Testis (tissue), 3 donors: Measurements from ENCODE around the gene BLVRB. TPM values are rescaled to one million over a fixed set of nuclear protein-coding genes. Genes with fewer than 3 reads are reported as not detected.
"Not testable (repeated sequence)": the region's sequence is repeated elsewhere in the genome, so short reads cannot be mapped to it uniquely, and the experiment has no call there.

Source experiments
- DNase-seq: peaks from one replicate; pipeline ENCODE4 v3.0.0-alpha.2; 2019
- H3K27ac ChIP-seq, 2 donors: fragments of 200-600 bp; sonication (generic); one replicate each; pipeline ENCODE4 v1.5.1; 2019
- H3K27me3 ChIP-seq: fragments of 200-600 bp; sonication (generic); one replicate; pipeline ENCODE4 v1.5.1; 2019
- H3K36me3 ChIP-seq: fragments of 200-600 bp; sonication (generic); one replicate; pipeline ENCODE4 v1.5.1; 2017; ENCODE audit warnings: low read depth; ENCODE audit errors: missing control alignments
- H3K4me1 ChIP-seq: fragments of 200-600 bp; sonication (generic); one replicate; pipeline ENCODE4 v1.5.1; 2019
- H3K4me3 ChIP-seq, 2 donors: fragments of 200-600 bp; sonication (generic); one replicate each; pipeline ENCODE4 v1.5.1; 2017 to 2019
- H3K9me3 ChIP-seq: fragments of 200-600 bp; sonication (generic); one replicate; pipeline ENCODE4 v1.5.1; 2017
- POLR2A ChIP-seq: fragments of 450-650 bp; IDR thresholded peaks from one replicate; pipeline ENCODE4 v1.6.1; 2017; ENCODE audit warnings: antibody characterized with exemption, mild to moderate bottlenecking, moderate library complexity
- WGBS, 2 donors: methylation state at CpG; one replicate each; pipeline ENCODE4 v1.1.5; 2018; 5-methylcytosine and 5-hydroxymethylcytosine counted together
- intact Hi-C: fragments of 100-400 bp; cut with DNase I; formaldehyde crosslinking; loops from one replicate; pipeline ENCODE4 v1.15.1; 2023; ENCODE audit warnings: low total_unique reads
- polyA plus RNA-seq: library from polyadenylated mRNA; stranded (reverse); fragments of 350-450 nt; fragmentation: Illumina TruSeq; extraction: RNeasy Lipid Tissue Mini Kit (QIAGEN cat#74804); gene quantifications from one replicate; pipeline ENCODE4 v1.2.3, GENCODE V29; 2014; ENCODE audit warnings: low read depth, low replicate concordance; ENCODE audit not compliant: insufficient read depth
- total RNA-seq, 2 donors: library from RNA; depleted of rRNA; stranded (reverse); fragments of >200 nt; gene quantifications; one replicate each; pipeline ENCODE4 v1.2.3, GENCODE V29; 2016
- TF ChIP-seq, protein P1 (sequence below), 3 experiments: fragments of 450-650 bp in 2 of 3; fragments of 200-600 bp in 1 of 3; sonication (generic) in 1 of 3; IDR thresholded peaks; one replicate each; pipeline ENCODE4 v1.5.1; 2016 to 2019; ENCODE audit warnings: antibody characterized with exemption in 3 of 3, mild to moderate bottlenecking in 2 of 3, moderate library complexity in 1 of 3

The BLVRB gene
- total and polyA plus RNA-seq, 3 donors from 2014 or later, result 25.0 to 43.3 (median 36.8) TPM

- WGBS, 2 donors, result 8 to 14% methylated on average over 11 of the region's 11 CpGs
- no peaks in the 10 kb centered on the region for H3K9me3 ChIP-seq
- H3K4me3 ChIP-seq, result peak overlapping the region; percentile 80
- DNase-seq, result no peak
- peak overlapping the region; percentile 81 to 87 for H3K27ac ChIP-seq
- peaks cover 26% of the 10 kb centered on the region for H3K4me1 ChIP-seq
- no peaks in the 10 kb centered on the region for H3K27me3 ChIP-seq
- no peaks in the 10 kb centered on the region for H3K36me3 ChIP-seq
- TF ChIP-seq, protein P1, sequence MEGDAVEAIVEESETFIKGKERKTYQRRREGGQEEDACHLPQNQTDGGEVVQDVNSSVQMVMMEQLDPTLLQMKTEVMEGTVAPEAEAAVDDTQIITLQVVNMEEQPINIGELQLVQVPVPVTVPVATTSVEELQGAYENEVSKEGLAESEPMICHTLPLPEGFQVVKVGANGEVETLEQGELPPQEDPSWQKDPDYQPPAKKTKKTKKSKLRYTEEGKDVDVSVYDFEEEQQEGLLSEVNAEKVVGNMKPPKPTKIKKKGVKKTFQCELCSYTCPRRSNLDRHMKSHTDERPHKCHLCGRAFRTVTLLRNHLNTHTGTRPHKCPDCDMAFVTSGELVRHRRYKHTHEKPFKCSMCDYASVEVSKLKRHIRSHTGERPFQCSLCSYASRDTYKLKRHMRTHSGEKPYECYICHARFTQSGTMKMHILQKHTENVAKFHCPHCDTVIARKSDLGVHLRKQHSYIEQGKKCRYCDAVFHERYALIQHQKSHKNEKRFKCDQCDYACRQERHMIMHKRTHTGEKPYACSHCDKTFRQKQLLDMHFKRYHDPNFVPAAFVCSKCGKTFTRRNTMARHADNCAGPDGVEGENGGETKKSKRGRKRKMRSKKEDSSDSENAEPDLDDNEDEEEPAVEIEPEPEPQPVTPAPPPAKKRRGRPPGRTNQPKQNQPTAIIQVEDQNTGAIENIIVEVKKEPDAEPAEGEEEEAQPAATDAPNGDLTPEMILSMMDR (IDR thresholded peaks at IDR 0.05), result no peak
- TF ChIP-seq POLR2A, result no peak
- intact Hi-C loops, result no loop called here
These were observed 454 bp downstream of the BLVRB start for GRCh38 chr19:40465025-40465556.

- Histone ChIP-seq H3K9me3 (no peaks in the 10 kb centered on the region), H3K36me3 (no peaks in the 10 kb centered on the region), H3K27me3 (no peaks in the 10 kb centered on the region), H3K27ac (peak overlapping the region; percentile 43 to 87), H3K4me1 (peaks cover 26% of the 10 kb centered on the region), H3K4me3 (peak overlapping the region; percentile 80)
- 18 to 19% methylated on average over 10 to 11 of the region's 11 CpGs for WGBS, 2 donors
- intact Hi-C loops, result no loop called here
- peak; percentile 89 for DNase-seq
- no peak for TF ChIP-seq POLR2A
- TF ChIP-seq, protein P1 (IDR thresholded peaks at IDR 0.05), result peak; percentile 81 to 90 (median 86)
These were observed 1.2 kb downstream of the BLVRB start for GRCh38 chr19:40464059-40465024.

- WGBS, 2 donors, result 74 to 80% methylated on average over 12 of the region's 12 CpGs
- H3K9me3 ChIP-seq, H3K27me3 ChIP-seq, intact Hi-C loops, H3K36me3 ChIP-seq, H3K27ac ChIP-seq, DNase-seq, H3K4me3 ChIP-seq: not testable (repeated sequence)
- peaks cover 26% of the 10 kb centered on the region for H3K4me1 ChIP-seq
These were observed 1.9 kb downstream of the BLVRB start for GRCh38 chr19:40463587-40464037.

DNA sequence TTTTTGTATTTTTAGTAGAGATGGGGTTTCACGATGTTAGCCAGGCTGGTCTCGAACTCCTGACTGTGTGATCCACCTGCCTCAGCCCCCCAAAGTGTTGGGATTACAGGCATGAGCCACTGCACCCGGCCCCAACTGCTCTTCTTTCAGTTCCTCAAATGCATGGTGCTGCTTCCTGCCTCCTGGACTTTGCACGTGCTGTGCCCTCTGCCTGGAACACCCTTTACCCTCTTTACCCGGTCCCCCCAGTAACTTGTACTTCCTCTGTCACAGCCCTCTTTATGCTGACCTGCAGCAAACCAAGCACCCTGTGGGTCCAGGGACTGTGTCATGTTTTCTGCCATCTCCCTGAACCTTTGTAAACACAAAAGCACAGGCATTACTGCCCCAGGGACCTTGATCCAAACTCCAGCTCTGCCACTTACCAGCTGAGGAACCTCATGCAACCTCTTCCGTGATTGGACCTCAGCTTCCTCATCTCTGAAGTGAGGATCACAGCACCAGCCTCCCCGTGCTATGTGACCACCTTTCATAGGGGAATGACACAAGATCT lies 3.8 kb downstream of the BLVRB start:
- H3K36me3 ChIP-seq, result no peaks in the 10 kb centered on the region
- H3K4me3 ChIP-seq, result no peak overlapping the region
- no peak for TF ChIP-seq POLR2A
- TF ChIP-seq, protein P1 (IDR thresholded peaks at IDR 0.05), result no peak
- H3K27me3 ChIP-seq, result no peaks in the 10 kb centered on the region
- WGBS, 2 donors, result 63 to 77% methylated on average over 4 to 7 of the region's 7 CpGs
- DNase-seq, result peak; percentile 26
- H3K9me3 ChIP-seq, result no peaks in the 10 kb centered on the region
- H3K27ac ChIP-seq, result no peak overlapping the region
- intact Hi-C loops, result no loop called here
- H3K4me1 ChIP-seq, result peaks cover 21% of the 10 kb centered on the region

DNA sequence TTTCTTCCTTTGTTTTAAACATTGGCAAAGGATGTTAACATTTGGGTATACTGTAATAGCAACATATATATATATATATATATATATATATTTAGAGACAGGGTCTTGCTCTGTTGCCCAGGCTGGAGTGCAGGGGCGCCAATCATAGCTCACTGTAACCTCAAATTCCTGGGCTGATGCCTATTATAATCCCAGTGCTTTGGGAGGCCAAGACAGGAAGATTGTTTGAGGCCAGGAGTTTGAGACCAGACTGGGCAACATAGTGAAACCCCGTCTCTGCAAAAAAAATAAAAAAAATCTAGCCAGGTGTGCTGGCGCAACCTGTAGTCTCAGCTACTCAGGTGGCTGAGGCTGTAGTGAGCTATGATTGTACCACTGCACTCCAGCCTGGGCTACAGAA lies 5.4 kb downstream of the BLVRB start:
- H3K36me3 ChIP-seq, result no peaks in the 10 kb centered on the region
- H3K9me3 ChIP-seq, result no peaks in the 10 kb centered on the region
- 86 to 92% methylated on average over 3 of the region's 3 CpGs for WGBS, 2 donors
- intact Hi-C loops, result no loop called here
- H3K27me3 ChIP-seq, result no peaks in the 10 kb centered on the region
- no peak overlapping the region for H3K4me3 ChIP-seq
- no peak overlapping the region for H3K27ac ChIP-seq
- H3K4me1 ChIP-seq, result peaks cover 11% of the 10 kb centered on the region
- no peak for DNase-seq
- TF ChIP-seq, protein P1 (IDR thresholded peaks at IDR 0.05), result no peak
- TF ChIP-seq POLR2A, result no peak
